Right lobe of liver (tissue), 6 donors: ENCODE results near the gene SRXN1. TPM values are rescaled to one million over a fixed set of nuclear protein-coding genes. Genes with fewer than 3 reads are reported as not detected.

ENCODE experiments used
- ATAC-seq, 4 donors: fragments of 200-7000 bp; cut with Tn5 transposase; one replicate each; pipeline ENCODE4 v1.9.1; 2020; ENCODE audit warnings: mild to moderate bottlenecking in 4 of 4, moderate library complexity in 4 of 4
- DNase-seq, 3 donors: peaks; one replicate each; pipeline ENCODE4 v3.0.0-alpha.2; 2020
- H3K27ac ChIP-seq, 3 donors: fragments of 200-600 bp; one replicate each; pipeline ENCODE4 v1.8.0; 2022
- H3K27me3 ChIP-seq, 2 donors: fragments of 200-600 bp; one replicate each; pipeline ENCODE4 v1.8.0; 2022
- H3K36me3 ChIP-seq, 4 donors: fragments of 200-600 bp; sonication (generic) in 1 of 4; one replicate each; pipeline versions ENCODE4 v1.5.1 to v1.8.0; 2017 to 2022; ENCODE audit warnings: control low read depth in 1 of 4
- H3K4me1 ChIP-seq, 4 donors: fragments of 200-600 bp; sonication (generic) in 1 of 4; one replicate each; pipeline versions ENCODE4 v1.5.1 to v1.8.0; 2017 to 2022; ENCODE audit warnings: control low read depth in 1 of 4
- H3K4me3 ChIP-seq, 3 donors: fragments of 200-600 bp; one replicate each; pipeline ENCODE4 v1.8.0; 2022
- H3K9me3 ChIP-seq, 4 donors: fragments of 200-600 bp; sonication (generic) in 1 of 4; one replicate each; pipeline versions ENCODE4 v1.5.1 to v1.8.0; 2017 to 2022; ENCODE audit warnings: control low read depth in 1 of 4
- POLR2A ChIP-seq: fragments of 450-650 bp; IDR thresholded peaks from one replicate; pipeline ENCODE4 v1.6.1; 2017; ENCODE audit warnings: antibody characterized with exemption, mild to moderate bottlenecking
- WGBS: methylation state at CpG from one replicate; pipeline ENCODE4 v1.1.6; 2018; ENCODE audit warnings: low coverage, low lambda C conversion rate; ENCODE audit not compliant: insufficient coverage; ENCODE audit errors: missing lambda C conversion rate; 5-methylcytosine and 5-hydroxymethylcytosine counted together
- intact Hi-C, 2 donors: fragments of 100-400 bp; cut with DNase I; formaldehyde crosslinking; loops; one replicate each; pipeline versions ENCODE4 v1.11.2 to v1.14.1; 2022
- total RNA-seq, 6 experiments: library from RNA; depleted of rRNA in 2 of 6; stranded (reverse); fragments of >200 nt in 2 of 6; fragmentation: NEBNext Ultra II Directional in 3 of 6; extraction: Animal tissue kit (Norgen Biotek cat#: 25700) in 3 of 6; gene quantifications; one replicate each; pipeline versions ENCODE4 v1.1.0 to v1.2.4, GENCODE V29; 2016 to 2023
- TF ChIP-seq, protein P1 (sequence below), 4 donors: fragments of 200-600 bp in 3 of 4; fragments of 450-650 bp in 1 of 4; IDR thresholded peaks; one replicate each; pipeline versions ENCODE4 v1.5.1 to v1.8.0; 2016 to 2022; ENCODE audit warnings: antibody characterized with exemption in 4 of 4, mild to moderate bottlenecking in 2 of 4
- donor health status: DM: no; HTN: yes; CAD: no.
- donor health status: DM: no; HTN: no; CAD: no.
- donor health status: DM: no; HTN: no; CAD: no.
- donor health status: DM: no; HTN: yes; CAD: no.
- donor health status: DM: no; HTN: yes; CAD: no.

Gene SRXN1
- total RNA-seq, 6 experiments from 2014 or later, result 14.4 to 166 (median 46.0) TPM

GRCh38 chr20:598133-598850 lies 54.7 kb downstream of the SRXN1 start:
- no peak overlapping the region for H3K4me3 ChIP-seq
- ATAC-seq (no peak), DNase-seq (no peak)
- no peak overlapping the region for H3K27ac ChIP-seq
- H3K4me1 ChIP-seq, result no peaks in the 10 kb centered on the region
- no peaks in the 10 kb centered on the region for H3K9me3 ChIP-seq
- WGBS, result 69% methylated on average over 7 of the region's 13 CpGs
- no peaks in the 10 kb centered on the region for H3K36me3 ChIP-seq
- H3K27me3 ChIP-seq, result no peaks in the 10 kb centered on the region
- intact Hi-C loops, result no loop called here
- TF ChIP-seq, protein P1, sequence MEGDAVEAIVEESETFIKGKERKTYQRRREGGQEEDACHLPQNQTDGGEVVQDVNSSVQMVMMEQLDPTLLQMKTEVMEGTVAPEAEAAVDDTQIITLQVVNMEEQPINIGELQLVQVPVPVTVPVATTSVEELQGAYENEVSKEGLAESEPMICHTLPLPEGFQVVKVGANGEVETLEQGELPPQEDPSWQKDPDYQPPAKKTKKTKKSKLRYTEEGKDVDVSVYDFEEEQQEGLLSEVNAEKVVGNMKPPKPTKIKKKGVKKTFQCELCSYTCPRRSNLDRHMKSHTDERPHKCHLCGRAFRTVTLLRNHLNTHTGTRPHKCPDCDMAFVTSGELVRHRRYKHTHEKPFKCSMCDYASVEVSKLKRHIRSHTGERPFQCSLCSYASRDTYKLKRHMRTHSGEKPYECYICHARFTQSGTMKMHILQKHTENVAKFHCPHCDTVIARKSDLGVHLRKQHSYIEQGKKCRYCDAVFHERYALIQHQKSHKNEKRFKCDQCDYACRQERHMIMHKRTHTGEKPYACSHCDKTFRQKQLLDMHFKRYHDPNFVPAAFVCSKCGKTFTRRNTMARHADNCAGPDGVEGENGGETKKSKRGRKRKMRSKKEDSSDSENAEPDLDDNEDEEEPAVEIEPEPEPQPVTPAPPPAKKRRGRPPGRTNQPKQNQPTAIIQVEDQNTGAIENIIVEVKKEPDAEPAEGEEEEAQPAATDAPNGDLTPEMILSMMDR (IDR thresholded peaks at IDR 0.05), result no peak
- TF ChIP-seq POLR2A, result no peak

DNA sequence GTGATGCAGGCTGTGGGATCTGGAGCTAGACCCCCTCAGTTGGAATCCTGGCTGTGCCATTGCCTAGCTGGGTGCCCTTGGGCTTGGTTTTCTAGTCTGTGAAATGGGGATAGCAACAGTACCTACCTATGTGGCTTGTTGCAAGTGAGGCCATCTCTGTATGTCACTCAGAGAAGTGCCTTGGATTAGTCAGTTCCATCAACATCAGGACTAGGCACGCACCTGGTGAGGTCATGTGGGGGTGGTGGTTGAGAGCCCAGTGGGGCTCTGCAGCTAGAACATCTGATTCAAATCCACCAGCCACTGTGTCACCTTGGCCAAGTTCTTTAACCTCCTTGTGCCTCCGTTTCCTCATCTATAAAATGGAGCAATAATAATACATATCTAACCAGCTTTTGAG lies 55.4 kb downstream of the SRXN1 start:
- WGBS, result 86% methylated on average over 1 of the region's 2 CpGs
- Histone ChIP-seq H3K4me1 (no peaks in the 10 kb centered on the region), H3K9me3 (no peaks in the 10 kb centered on the region), H3K27ac (no peak overlapping the region), H3K27me3 (no peaks in the 10 kb centered on the region), H3K4me3 (no peak overlapping the region), H3K36me3 (no peaks in the 10 kb centered on the region)
- no peak for ATAC-seq
- TF ChIP-seq, protein P1 (IDR thresholded peaks at IDR 0.05), result no peak
- no peak for TF ChIP-seq POLR2A
- intact Hi-C loops, result no loop called here
- DNase-seq, result no peak

Other genes starting within 250 kb of the SRXN1 start
- 100 to 1,000 TPM in 2 of 6 experiments, 10 to 100 TPM in 4; 63.1 to 113 (median 85.6) TPM for gene RBCK1, start 244.9 kb downstream of the SRXN1 start, total RNA-seq
- gene TBC1D20, start 190.7 kb downstream of the SRXN1 start, total RNA-seq, result 10 to 100 TPM; 10.8 to 21.4 (median 13.9) TPM
- 10 to 100 TPM; 30.4 to 62.6 (median 37.1) TPM for gene CSNK2A1, start 109.4 kb downstream of the SRXN1 start, total RNA-seq
- under 1 TPM in 1 of 6 experiments, not detected in 5; 0.33 TPM for gene TCF15, start 42.9 kb downstream of the SRXN1 start, total RNA-seq
- gene SCRT2, start 22.6 kb upstream of the SRXN1 start, total RNA-seq, result not detected
- gene SLC52A3, start 115.3 kb upstream of the SRXN1 start, total RNA-seq, result under 1 TPM in 2 of 6 experiments, not detected in 4; 0.05 to 0.62 TPM
- gene FAM110A, start 180.5 kb upstream of the SRXN1 start, total RNA-seq, result 1 to 10 TPM; 1.4 to 4.1 (median 2.7) TPM